ENCODE measurements around the gene FIP1L1. TPM values are rescaled to one million over a fixed set of nuclear protein-coding genes. Genes with fewer than 3 reads are reported as not detected.

Gene FIP1L1
- total and polyA plus RNA-seq, 2 of the 13 experiments (the other 11 are each of a cell fraction or from before 2014, with no cell fraction given): 14.9 to 69.4 TPM

DNA sequence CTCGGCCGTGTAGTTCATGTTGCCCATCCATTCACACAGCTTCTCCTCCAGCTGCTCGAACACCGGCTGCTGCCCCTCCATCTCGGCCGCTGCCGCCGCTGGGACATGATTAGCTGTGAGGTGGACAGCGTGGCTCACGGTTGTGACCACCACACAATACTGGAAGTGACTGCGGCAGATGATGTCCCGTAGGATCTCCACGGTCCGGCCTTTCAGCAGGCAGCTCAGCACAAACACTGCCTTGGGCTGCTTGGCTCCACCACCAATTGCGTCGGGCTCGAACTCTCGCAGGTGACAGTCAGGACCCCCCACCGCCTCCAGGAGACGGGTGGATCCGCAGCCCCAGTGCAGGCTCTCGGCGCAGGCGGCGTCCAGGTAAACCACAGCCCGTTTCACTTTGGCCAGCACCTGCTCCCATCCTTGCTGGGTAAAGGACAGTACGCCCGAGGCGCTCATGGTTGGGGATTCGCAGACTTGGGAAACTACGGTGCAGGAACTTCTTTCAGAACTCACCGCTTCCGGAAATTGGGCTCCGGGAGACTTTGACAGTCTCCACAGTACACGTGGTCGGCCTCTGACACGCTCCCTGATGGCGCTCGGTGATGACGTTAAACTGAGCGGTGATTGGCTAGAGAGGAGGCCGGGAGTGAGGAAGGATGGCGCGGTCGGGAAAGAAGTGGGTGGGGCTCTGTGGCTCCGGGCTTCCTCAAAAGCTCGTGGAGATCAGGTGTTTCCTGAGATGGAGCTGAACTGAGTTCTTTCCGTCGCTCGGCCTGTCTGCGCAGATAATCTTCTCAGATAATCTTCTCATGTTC, 11.7 kb upstream of the FIP1L1 start, which contains the start of gene SCFD2 (continued):
- TF ChIP-seq ZFP90 (CRISPR knock-in tag; IDR thresholded peaks at IDR 0.05; ENCODE audit: borderline replicate concordance) (no peak), ZNF674 (CRISPR knock-in tag; IDR thresholded peaks at IDR 0.05; ENCODE audit: low read depth) (no peak), ATF7-NPFF (CRISPR knock-in tag; IDR thresholded peaks at IDR 0.05; ENCODE audit: low read depth) (peak; percentile 52; the same call in 1 of the 2 replicates), ZNF143 (CRISPR knock-in tag; IDR thresholded peaks at IDR 0.05) (peak; percentile 78), HNRNPL (IDR thresholded peaks at IDR 0.05; ENCODE audit: low read depth, low read length) (no peak), HNRNPK (IDR thresholded peaks at IDR 0.05; ENCODE audit: low read depth, low read length, poor library complexity, severe bottlenecking) (no peak), ZNF12 (CRISPR knock-in tag; IDR thresholded peaks at IDR 0.05) (0 out of 2 replicates have a peak, but pooled peaks have one; percentile 34), ZNF251 (CRISPR knock-in tag; IDR thresholded peaks at IDR 0.05) (no peak), ZNF138 (CRISPR knock-in tag; IDR thresholded peaks at IDR 0.05; ENCODE audit: low read depth) (no peak), ELF3 (CRISPR knock-in tag; IDR thresholded peaks at IDR 0.05) (peak; percentile 80), FOSL1 (CRISPR knock-in tag; IDR thresholded peaks at IDR 0.05; ENCODE audit: borderline replicate concordance) (no peak), ZFP82 (CRISPR knock-in tag; IDR thresholded peaks at IDR 0.05; ENCODE audit: borderline replicate concordance) (0 out of 2 replicates have a peak, but pooled peaks have one; percentile 66), ZNF3 (CRISPR knock-in tag; IDR thresholded peaks at IDR 0.05) (no peak), FOXA3 (CRISPR knock-in tag; IDR thresholded peaks at IDR 0.05) (no peak), SP140L (CRISPR knock-in tag; IDR thresholded peaks at IDR 0.05; ENCODE audit: borderline replicate concordance) (no peak), ZNF30 (CRISPR knock-in tag; IDR thresholded peaks at IDR 0.05) (no peak), KMT2A (CRISPR knock-in tag; IDR thresholded peaks at IDR 0.05) (peak; percentile 86), RNF2 (conservative IDR thresholded peaks at IDR 0.05; ENCODE audit: low read depth) (peak; percentile 36; the same call in 1 of the 2 replicates), ZMAT3 (CRISPR knock-in tag; conservative IDR thresholded peaks at IDR 0.05) (no peak), KDM3A (CRISPR knock-in tag; IDR thresholded peaks at IDR 0.05; ENCODE audit: low read depth) (0 out of 2 replicates have a peak, but pooled peaks have one; percentile 49)
- TF ChIP-seq, protein P1, sequence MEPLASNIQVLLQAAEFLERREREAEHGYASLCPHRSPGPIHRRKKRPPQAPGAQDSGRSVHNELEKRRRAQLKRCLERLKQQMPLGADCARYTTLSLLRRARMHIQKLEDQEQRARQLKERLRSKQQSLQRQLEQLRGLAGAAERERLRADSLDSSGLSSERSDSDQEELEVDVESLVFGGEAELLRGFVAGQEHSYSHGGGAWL (CRISPR knock-in tag; IDR thresholded peaks at IDR 0.05): peak; percentile 100
- TF ChIP-seq, protein P2, sequence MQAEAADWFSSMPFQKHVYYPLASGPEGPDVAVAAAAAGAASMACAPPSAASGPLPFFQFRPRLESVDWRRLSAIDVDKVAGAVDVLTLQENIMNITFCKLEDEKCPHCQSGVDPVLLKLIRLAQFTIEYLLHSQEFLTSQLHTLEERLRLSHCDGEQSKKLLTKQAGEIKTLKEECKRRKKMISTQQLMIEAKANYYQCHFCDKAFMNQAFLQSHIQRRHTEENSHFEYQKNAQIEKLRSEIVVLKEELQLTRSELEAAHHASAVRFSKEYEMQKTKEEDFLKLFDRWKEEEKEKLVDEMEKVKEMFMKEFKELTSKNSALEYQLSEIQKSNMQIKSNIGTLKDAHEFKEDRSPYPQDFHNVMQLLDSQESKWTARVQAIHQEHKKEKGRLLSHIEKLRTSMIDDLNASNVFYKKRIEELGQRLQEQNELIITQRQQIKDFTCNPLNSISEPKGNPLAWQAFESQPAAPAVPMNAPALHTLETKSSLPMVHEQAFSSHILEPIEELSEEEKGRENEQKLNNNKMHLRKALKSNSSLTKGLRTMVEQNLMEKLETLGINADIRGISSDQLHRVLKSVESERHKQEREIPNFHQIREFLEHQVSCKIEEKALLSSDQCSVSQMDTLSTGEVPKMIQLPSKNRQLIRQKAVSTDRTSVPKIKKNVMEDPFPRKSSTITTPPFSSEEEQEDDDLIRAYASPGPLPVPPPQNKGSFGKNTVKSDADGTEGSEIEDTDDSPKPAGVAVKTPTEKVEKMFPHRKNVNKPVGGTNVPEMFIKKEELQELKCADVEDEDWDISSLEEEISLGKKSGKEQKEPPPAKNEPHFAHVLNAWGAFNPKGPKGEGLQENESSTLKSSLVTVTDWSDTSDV (CRISPR knock-in tag; IDR thresholded peaks at IDR 0.05): no peak
- TF ChIP-seq, protein P3, sequence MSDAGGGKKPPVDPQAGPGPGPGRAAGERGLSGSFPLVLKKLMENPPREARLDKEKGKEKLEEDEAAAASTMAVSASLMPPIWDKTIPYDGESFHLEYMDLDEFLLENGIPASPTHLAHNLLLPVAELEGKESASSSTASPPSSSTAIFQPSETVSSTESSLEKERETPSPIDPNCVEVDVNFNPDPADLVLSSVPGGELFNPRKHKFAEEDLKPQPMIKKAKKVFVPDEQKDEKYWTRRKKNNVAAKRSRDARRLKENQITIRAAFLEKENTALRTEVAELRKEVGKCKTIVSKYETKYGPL (CRISPR knock-in tag; IDR thresholded peaks at IDR 0.05): no peak
- TF ChIP-seq, protein P4, sequence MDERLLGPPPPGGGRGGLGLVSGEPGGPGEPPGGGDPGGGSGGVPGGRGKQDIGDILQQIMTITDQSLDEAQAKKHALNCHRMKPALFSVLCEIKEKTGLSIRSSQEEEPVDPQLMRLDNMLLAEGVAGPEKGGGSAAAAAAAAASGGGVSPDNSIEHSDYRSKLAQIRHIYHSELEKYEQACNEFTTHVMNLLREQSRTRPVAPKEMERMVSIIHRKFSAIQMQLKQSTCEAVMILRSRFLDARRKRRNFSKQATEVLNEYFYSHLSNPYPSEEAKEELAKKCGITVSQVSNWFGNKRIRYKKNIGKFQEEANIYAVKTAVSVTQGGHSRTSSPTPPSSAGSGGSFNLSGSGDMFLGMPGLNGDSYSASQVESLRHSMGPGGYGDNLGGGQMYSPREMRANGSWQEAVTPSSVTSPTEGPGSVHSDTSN (CRISPR knock-in tag; IDR thresholded peaks at IDR 0.05): no peak
- TF ChIP-seq, protein P5, sequence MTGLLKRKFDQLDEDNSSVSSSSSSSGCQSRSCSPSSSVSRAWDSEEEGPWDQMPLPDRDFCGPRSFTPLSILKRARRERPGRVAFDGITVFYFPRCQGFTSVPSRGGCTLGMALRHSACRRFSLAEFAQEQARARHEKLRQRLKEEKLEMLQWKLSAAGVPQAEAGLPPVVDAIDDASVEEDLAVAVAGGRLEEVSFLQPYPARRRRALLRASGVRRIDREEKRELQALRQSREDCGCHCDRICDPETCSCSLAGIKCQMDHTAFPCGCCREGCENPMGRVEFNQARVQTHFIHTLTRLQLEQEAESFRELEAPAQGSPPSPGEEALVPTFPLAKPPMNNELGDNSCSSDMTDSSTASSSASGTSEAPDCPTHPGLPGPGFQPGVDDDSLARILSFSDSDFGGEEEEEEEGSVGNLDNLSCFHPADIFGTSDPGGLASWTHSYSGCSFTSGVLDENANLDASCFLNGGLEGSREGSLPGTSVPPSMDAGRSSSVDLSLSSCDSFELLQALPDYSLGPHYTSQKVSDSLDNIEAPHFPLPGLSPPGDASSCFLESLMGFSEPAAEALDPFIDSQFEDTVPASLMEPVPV (CRISPR knock-in tag; IDR thresholded peaks at IDR 0.05): no peak
